HS-27A (cell line): ENCODE data around the gene PTPRQ.
"Not testable (repeated sequence)": the region's sequence is repeated elsewhere in the genome, so short reads cannot be mapped to it uniquely, and the experiment has no call there.

Experiments
- DNase-seq: peaks from one replicate; pipeline ENCODE4 v3.0.0-alpha.2; 2012; ENCODE audit warnings: low read depth, missing footprints

The PTPRQ gene

GRCh38 chr12:80443974-80444666, at the start of gene PTPRQ:
Gene PTPRQ (plus strand): TSS chr12:80444235. CDS start chr12:80444346, 111 bp downstream.
- no peak for DNase-seq

DNA sequence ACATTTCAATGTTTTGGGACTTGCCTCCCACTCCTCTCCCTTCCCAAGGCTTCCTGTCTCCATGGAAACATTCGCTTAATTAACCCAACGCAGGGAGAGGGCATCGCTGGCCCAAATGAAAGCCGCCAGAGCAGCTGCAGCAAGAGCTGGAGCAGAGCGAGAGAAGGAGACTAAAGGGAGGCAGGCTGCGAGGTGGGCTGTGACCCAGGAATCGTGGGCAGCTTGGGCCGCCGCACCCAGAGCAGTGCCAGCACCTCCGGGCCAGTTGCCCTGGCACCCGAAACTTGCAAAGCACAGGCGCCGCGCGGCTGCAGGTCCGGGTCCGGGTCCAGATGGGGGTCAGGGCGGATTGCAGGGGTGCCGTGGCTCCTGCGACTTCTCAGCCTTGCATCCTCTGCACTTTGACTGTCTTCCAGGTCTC, 43.5 kb upstream of the PTPRQ start:
- DNase-seq = no peak

GRCh38 chr12:80401191-80401590, 42.8 kb upstream of the PTPRQ start:
- no peak for DNase-seq

DNA sequence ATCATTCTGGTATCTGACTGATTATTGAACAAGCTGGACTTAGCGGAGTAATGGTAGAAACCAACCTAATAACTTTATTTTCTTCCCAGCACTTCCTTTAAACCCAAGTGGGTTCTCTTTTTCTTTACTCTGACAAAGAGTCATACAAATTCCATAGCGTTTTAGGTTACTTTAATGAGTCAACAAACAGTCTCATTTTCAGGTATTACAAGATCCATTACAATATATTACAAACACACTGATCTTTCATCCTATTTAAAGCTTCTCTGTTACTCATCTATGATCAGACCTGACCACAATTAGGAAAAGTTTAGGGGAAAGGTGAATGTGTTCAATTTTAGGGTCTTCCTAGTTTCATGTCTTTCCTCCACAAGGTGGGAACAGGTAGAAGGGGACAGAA, 39.4 kb upstream of the PTPRQ start:
- DNase-seq = no peak

DNA sequence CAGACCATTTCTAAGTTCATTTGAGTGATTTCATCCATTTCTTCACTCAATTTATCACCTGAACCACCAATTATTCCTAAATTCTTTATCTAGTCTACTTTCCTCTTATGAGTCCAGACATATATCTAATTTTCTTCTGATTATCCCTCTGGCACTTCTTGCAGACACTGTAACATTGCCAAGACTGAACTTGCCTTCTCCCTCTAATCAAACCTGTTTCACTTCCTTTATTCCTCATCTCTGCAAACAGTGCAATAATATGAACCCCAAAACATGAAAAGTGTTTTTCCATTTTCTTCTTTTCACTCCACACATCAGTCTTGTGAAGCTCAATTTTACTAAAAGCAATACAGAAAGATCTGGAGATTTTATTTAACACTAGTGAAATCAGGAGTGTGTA, 37.8 kb upstream of the PTPRQ start:
- DNase-seq = no peak

- DNase-seq = no peak
Measured at GRCh38 chr12:80411787-80412186, 32.2 kb upstream of the PTPRQ start.

DNA sequence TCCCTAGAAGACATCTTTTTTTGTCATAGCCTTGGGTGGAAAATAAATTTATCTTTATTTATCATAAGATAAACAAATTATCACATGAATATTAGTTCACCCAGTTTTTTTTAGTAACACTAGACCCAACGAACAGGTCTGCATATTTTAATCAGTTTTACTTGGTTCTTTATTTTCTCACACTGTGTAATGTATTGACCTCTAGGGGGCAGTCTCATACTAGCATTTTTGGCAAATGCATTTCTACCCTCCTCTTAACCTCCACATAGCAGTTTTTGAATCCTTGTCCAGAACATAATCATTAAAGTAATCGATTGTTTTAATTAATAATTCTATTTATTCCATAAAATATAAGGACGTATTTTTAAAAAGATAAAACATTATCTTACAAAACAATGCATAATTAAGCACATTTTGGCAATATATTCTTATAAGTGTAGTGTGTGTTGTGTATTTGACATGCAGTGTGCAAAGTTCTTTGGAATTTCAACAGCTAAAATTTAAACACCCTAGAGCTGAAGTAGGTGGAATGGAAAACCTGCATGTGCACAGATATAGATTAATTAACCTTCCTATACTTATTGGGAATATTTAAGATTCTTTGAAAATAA, 31.6 kb upstream of the PTPRQ start:
- no peak for DNase-seq

GRCh38 chr12:80413462-80413861, 30.6 kb upstream of the PTPRQ start:
- DNase-seq = no peak

- DNase-seq = no peak
Measured at GRCh38 chr12:80415466-80415865, 28.6 kb upstream of the PTPRQ start.

- no peak for DNase-seq
Measured at GRCh38 chr12:80419644-80420043, 24.4 kb upstream of the PTPRQ start.

- no peak for DNase-seq
Measured at GRCh38 chr12:80420075-80420474, 24.0 kb upstream of the PTPRQ start.

DNA sequence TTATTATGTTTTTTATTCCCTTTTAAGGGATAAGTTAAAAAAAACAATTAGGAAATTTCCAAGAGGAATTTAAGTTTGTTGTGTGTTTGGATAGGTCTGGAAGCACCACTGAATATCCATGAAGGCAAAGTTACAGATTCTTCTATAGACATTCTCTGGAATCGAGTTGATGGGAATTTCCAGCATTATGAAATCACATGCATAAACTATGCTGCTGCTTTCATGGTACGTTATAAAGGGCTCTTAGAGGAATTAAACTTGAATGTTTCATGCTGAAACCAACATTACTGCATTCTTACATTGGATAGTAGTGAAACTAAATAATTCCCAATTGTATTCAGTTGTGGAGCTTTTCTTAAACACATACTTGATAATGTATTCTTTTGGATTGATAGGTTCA, 21.5 kb upstream of the PTPRQ start:
- no peak for DNase-seq

- no peak for DNase-seq
Measured at GRCh38 chr12:80432061-80432460, 12.0 kb upstream of the PTPRQ start.

- DNase-seq = peak; percentile 77
Measured at GRCh38 chr12:80441921-80442320, 2.1 kb upstream of the PTPRQ start.

GRCh38 chr12:80442426-80443222, 1.4 kb upstream of the PTPRQ start:
- DNase-seq = no peak

DNA sequence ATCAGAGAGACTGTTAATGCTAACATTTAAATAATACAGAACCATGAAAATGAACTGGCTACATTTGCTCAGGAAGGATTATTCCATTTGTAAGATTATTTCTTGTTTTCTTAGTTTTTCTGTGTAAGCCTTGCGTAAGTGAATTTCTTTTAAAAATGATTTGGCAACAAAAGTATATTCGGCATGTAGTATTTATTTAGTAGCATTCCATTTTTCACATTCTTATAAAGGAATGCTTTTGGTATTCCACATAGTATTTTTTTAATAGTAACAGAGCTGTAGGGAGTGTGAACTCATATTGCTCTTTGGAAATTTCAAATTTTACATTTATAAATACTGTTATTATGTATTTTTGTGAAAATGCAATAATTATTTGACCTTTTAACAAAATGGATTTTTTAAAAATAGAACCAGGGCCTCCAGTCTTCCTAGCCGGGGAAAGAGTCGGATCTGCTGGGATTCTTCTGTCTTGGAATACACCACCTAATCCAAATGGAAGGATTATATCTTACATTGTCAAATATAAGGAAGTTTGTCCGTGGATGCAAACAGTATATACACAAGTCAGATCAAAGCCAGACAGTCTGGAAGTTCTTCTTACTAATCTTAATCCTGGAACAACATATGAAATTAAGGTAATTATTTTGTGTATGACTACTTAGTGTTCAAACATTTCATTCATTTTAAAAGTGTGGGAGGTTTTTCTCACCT, 1.2 kb downstream of the PTPRQ start:
- DNase-seq = no peak

- DNase-seq = no peak
Measured at GRCh38 chr12:80456513-80456912, 12.5 kb downstream of the PTPRQ start.

GRCh38 chr12:80460972-80461371, 16.9 kb downstream of the PTPRQ start:
- no peak for DNase-seq

GRCh38 chr12:80461851-80462250, 17.8 kb downstream of the PTPRQ start:
- DNase-seq = not testable (repeated sequence)

- DNase-seq = no peak
Measured at GRCh38 chr12:80469681-80470080, 25.6 kb downstream of the PTPRQ start.

- DNase-seq = no peak
Measured at GRCh38 chr12:80470403-80470802, 26.4 kb downstream of the PTPRQ start.

- DNase-seq = no peak
Measured at GRCh38 chr12:80472236-80472635, 28.2 kb downstream of the PTPRQ start.
